Ishikawa (cell line): Measurements from ENCODE around the gene KLK8.

Source experiments
- CEBPB ChIP-seq: IDR thresholded peaks from 2 replicates; pipeline ENCODE4 v1.6.1; 2012
- EGR1 ChIP-seq: IDR thresholded peaks from 2 replicates; pipeline ENCODE4 v1.6.1; 2012
- EP300 ChIP-seq: IDR thresholded peaks from 2 replicates; pipeline ENCODE4 v1.6.1; 2012; ENCODE audit warnings: borderline replicate concordance
- MAX ChIP-seq: IDR thresholded peaks from 2 replicates; pipeline ENCODE4 v1.6.1; 2012
- NFIC ChIP-seq: IDR thresholded peaks from 2 replicates; pipeline ENCODE4 v1.6.1; 2012
- RAD21 ChIP-seq: IDR thresholded peaks from 2 replicates; pipeline ENCODE4 v1.6.1; 2012; ENCODE audit warnings: low read depth
- REST ChIP-seq: IDR thresholded peaks from 2 replicates; pipeline ENCODE4 v1.6.1; 2012; ENCODE audit warnings: low read depth, mild to moderate bottlenecking
- TAF1 ChIP-seq: IDR thresholded peaks from 2 replicates; pipeline ENCODE4 v1.6.1; 2012; ENCODE audit warnings: low read depth, mild to moderate bottlenecking
- TCF12 ChIP-seq: IDR thresholded peaks from 2 replicates; pipeline ENCODE4 v1.6.1; 2012; ENCODE audit warnings: low read depth
- TEAD4 ChIP-seq: IDR thresholded peaks from 2 replicates; pipeline ENCODE4 v1.6.1; 2012
- USF1 ChIP-seq: IDR thresholded peaks from 2 replicates; pipeline ENCODE4 v1.6.1; 2012
- YY1 ChIP-seq: IDR thresholded peaks from 2 replicates; pipeline ENCODE4 v1.6.1; 2012; ENCODE audit warnings: low read depth
- ZBTB7A ChIP-seq: IDR thresholded peaks from 2 replicates; pipeline ENCODE4 v1.6.1; 2012; ENCODE audit warnings: low read depth

GRCh38 chr19:50949861-50950260, 51.5 kb downstream of the KLK8 start:
- TF ChIP-seq TAF1 (no peak), EP300 (no peak), EGR1 (no peak), CEBPB (no peak), RAD21 (no peak), REST (no peak), ZBTB7A (no peak), TEAD4 (no peak), MAX (no peak), YY1 (no peak), NFIC (no peak), USF1 (no peak), TCF12 (no peak)
